NCI-H1417 (cell line): ENCODE data around the gene ZNF823.
A peak's percentile ranks its signal among the peaks of the same experiment; 100 is the strongest.

Experiments used
- DNase-seq, 3 experiments: peaks; one replicate each; lab custom pipeline; 2025; lab: John Stamatoyannopoulos, UW

Gene ZNF823

GRCh38 chr19:11737964-11738745 is 591 bp downstream of the ZNF823 start:
- DNase-seq, result peak; percentile 2 to 77 (median 75)

DNA sequence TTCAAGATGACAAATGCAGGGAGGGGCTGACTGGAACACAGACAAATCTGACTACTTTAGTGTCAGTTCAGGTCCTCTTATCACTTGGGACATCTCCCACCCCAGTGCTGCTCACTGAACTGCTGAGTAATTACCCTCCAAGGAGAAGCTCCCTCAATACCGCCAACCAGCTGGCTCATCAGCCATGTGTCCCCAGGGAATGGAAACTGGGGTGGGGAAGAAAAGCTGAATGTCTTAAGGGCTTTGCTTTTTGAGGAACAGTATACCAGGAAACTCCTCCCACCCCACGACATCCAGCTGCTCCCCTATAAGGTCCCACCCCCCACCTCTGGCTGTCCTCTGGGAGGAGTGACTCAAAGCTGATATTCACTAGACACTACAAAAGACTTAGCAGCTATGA is 2.0 kb downstream of the ZNF823 start:
- DNase-seq, result no peak

GRCh38 chr19:11735375-11735774 is 3.4 kb downstream of the ZNF823 start:
- DNase-seq, result no peak

- no peak for DNase-seq
Measured at GRCh38 chr19:11729586-11729985, 9.2 kb downstream of the ZNF823 start.

GRCh38 chr19:11722414-11722813 is 16.3 kb downstream of the ZNF823 start:
- no peak for DNase-seq

- no peak for DNase-seq
Measured at GRCh38 chr19:11721681-11722080, 17.1 kb downstream of the ZNF823 start.

DNA sequence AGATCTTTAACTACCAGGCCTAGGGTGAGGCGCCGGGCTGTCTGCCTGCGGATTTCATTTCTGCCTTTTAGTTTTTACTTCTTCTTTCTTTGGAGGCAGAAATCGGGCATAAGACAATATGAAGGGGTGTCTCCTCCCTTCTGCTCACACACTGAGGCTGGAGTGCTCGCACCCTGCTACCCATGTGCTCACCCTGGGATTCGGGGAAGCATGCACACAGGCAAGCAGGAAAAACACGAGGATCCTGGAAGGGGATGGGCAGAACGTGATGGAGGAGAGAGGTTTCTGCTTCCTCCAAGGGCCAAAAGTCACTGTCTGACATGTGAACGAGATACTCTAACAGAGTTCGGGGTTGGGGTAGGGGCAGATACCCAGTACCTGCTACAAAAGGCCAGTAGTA is 28.4 kb downstream of the ZNF823 start:
- DNase-seq, result no peak

DNA sequence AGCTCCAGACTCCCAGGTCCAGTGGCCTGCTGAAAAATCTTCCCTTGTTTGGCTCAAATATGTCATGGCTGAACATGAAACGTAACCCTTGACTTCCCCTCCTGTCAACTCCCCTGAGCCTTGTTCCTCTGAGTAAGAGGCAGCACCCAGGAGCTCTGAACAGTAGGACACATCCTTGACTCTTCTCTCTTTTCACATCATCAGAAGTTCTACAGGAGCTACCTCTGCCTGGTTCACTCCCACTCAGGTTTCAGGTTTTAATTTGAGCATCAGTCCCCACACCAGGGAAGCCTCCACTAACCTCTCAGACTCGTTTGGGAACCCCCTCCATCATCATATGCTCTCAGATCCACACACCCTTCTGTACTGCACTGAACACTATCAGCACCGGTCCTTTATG is 30.3 kb downstream of the ZNF823 start:
- no peak for DNase-seq

GRCh38 chr19:11705474-11705873 is 33.3 kb downstream of the ZNF823 start:
- DNase-seq, result no peak

DNA sequence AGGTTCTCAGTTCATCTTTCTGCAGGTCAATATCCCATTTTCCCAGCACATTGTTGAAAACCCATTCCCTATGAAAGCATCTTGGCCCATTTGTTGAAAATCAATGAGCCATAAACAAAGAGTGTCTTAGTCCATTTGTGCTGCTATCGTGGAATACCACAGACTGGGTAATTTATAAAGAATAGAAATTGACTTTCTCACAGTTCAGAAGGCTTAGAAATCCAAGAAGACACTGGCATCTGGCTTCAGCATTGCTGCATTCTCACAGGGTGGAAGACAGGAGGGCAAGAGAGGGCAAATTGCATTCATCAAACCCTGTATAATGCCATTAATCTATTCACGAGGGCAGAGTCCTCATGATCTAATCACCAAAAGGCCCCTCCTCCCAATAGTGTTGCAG is 34.1 kb downstream of the ZNF823 start:
- peak in 1 of 3 experiments; percentile 8 for DNase-seq

GRCh38 chr19:11699931-11700794 is 38.6 kb downstream of the ZNF823 start:
- DNase-seq, result peak; percentile 4 to 60 (median 26)

- no peak for DNase-seq
Measured at GRCh38 chr19:11698231-11698630, 40.5 kb downstream of the ZNF823 start.

- no peak for DNase-seq
Measured at GRCh38 chr19:11697284-11697855, 41.4 kb downstream of the ZNF823 start.

GRCh38 chr19:11694533-11695439 is 44.0 kb downstream of the ZNF823 start:
- peak; percentile 88 to 98 (median 95) for DNase-seq

DNA sequence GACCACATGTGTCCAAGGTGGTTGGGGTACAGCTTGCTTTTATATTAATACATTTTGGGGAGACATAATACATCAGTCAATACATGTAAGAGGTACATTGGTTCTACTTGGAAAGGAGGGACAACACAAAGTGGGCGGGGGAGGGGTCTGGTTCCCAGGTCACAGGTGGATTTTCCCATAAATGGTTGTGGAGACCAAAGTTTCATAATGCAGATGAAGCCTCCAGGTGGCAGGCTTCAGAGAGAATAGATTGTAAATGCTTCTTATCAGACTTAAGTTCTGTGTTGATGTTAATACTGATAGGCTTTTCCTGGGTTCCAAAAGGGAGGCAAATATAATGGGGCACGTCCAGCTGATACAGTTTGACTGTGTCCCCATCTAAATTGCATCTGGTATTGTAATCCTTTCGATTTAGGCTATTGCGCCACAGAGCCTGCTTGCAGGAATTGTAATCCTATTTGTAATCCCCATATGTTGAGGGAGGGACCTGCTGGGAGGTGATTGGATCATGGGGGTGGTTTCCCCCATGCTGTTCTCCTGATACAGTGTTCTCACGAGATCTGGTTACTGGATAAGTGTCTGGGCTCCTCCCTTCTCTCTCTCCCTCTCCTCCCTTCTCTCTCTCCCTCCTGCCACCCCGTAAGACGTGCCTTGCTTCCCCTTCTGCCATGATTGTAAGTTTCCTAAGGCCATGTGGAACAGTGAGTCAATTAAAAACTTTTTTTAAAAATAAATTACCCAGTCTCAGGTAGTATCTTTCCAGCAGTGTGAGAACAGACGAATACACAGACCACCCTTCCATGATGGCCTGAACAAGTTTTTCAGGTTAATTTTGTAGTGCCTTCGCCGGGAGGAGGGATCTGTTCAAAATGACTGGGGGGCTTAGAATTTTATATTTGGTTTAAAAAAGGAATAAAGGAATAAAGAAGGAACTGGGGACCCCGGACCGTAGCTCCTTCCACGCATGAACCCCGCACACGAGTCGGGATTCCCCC is 44.9 kb downstream of the ZNF823 start:
- DNase-seq, result peak in 2 of 3 experiments; percentile 59 to 60

- no peak for DNase-seq
Measured at GRCh38 chr19:11692127-11692790, 46.5 kb downstream of the ZNF823 start.

DNA sequence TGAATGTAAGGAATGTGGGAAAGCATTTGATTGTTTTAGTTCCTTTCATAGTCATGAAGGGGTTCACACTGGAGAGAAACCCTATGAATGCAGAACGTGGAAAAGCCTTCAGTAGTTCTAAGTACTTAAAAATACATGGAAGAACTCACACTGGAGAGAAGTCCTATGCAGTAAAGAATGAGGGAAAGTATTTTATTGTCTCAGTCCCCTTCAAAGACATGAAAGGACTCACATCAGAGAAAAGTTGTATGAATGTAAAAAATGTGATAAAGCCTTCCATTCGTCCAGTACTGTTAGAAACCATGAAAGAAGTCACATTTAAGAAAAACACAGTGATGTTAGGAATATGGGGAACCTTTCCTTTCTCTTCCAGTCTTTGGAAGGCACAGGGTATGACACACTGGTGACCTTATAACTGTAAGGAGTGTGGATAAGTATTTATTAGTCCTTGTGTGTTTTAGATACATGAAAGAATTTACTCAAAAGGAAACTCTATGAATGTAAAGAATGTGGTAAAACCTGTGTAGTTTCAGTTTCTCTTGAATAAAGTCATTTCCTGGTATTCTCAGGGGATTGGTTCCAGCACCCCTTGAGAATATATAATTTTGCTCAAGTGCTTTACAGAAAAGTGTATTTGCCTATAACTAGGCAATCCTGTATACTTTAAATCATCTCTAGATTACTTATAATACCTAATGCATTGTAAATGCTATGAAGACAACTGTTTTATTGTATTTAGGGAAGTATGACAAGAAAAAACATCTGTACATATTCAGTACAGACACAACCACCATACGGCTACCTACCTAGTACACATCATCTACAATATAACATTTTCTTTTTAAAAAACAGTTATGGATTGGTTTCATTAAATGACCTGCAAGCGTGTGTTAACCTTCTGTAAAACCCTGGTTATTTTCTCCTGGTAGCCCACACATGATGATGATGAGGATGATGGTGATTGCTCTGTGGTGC is 52.8 kb downstream of the ZNF823 start:
- no peak for DNase-seq

- no peak for DNase-seq
Measured at GRCh38 chr19:11684987-11685675, 53.6 kb downstream of the ZNF823 start.
